K562 (cell line): ENCODE results near the gene FOXN3. TPM values are rescaled to one million over a fixed set of nuclear protein-coding genes. Genes with fewer than 3 reads are reported as not detected.

Experiments
- CAMTA2 ChIP-seq: fragments of 250-450 bp; sonication (Bioruptor Pico); conservative IDR thresholded peaks from 2 replicates; pipeline ENCODE4 v1.5.1; 2022
- EGR1 ChIP-seq: fragments of 450-650 bp; conservative IDR thresholded peaks from 2 replicates; pipeline ENCODE4 v1.6.1; 2017; ENCODE audit warnings: mild to moderate bottlenecking
- FOXK2 ChIP-seq, 2 experiments: fragments of 450-650 bp; IDR thresholded peaks in 1 of 2; conservative IDR thresholded peaks in 1 of 2; 2 replicates each; pipeline ENCODE4 v1.6.1; 2016; ENCODE audit warnings: low read depth in 2 of 2, mild to moderate bottlenecking in 1 of 2
- FOXM1 ChIP-seq, 2 experiments: fragments of 450-650 bp in 1 of 2; sonication (generic) in 1 of 2; formaldehyde crosslinking in 1 of 2; IDR thresholded peaks; 2 replicates each; pipeline versions ENCODE4 v1.6.1 to v1.9.0; 2017 to 2022; ENCODE audit warnings: low read depth in 2 of 2, mild to moderate bottlenecking in 2 of 2, missing genetic modification reagents in 1 of 2, moderate library complexity in 1 of 2
- FUS ChIP-seq: fragments of 200-400 bp; formaldehyde crosslinking; optimal IDR thresholded peaks from 2 replicates; pipeline ENCODE3; 2017; ENCODE audit warnings: low read depth, low read length
- GABPA ChIP-seq: fragments of 200-800 bp; sonication (Bioruptor generic); conservative IDR thresholded peaks from 2 replicates; pipeline ENCODE4 v1.6.1; 2016; ENCODE audit warnings: low read depth, missing genetic modification characterization, missing compliant biosample characterization
- GATAD2B ChIP-seq: fragments of 450-650 bp; IDR thresholded peaks from 2 replicates; pipeline ENCODE4 v1.6.1; 2017; ENCODE audit warnings: mild to moderate bottlenecking, borderline replicate concordance
- GTF2A2 ChIP-seq: IDR thresholded peaks from 2 replicates; pipeline ENCODE4 v1.6.1; 2016; ENCODE audit warnings: mild to moderate bottlenecking, missing genetic modification characterization, missing compliant biosample characterization
- HDAC6 ChIP-seq: IDR thresholded peaks from 2 replicates; pipeline ENCODE4 v1.6.1; 2012; ENCODE audit warnings: low read depth, mild to moderate bottlenecking, control low read depth, inconsistent platforms, low read length, moderate library complexity
- KHSRP ChIP-seq: fragments of 450-650 bp; IDR thresholded peaks from 2 replicates; pipeline ENCODE4 v1.6.1; 2017
- MCM7 ChIP-seq, 2 experiments: fragments of 450-650 bp; IDR thresholded peaks; 2 replicates each; pipeline ENCODE4 v1.6.1; 2016 to 2018
- POLR2A ChIP-seq: fragments of 450-650 bp; conservative IDR thresholded peaks from 2 replicates; pipeline ENCODE4 v1.6.1; 2016
- SMAD1 ChIP-seq: fragments of 150-350 bp; IDR thresholded peaks from 2 replicates; pipeline ENCODE4 v1.6.1; 2014; ENCODE audit warnings: low read length, low read depth; ENCODE audit not compliant: partially characterized antibody
- SMARCC2 ChIP-seq: fragments of 450-650 bp; IDR thresholded peaks from 2 replicates; pipeline ENCODE4 v1.6.1; 2017; ENCODE audit warnings: antibody characterized with exemption, moderate library complexity, mild to moderate bottlenecking, low read depth
- SMARCE1 ChIP-seq: fragments of 450-650 bp; IDR thresholded peaks from 2 replicates; pipeline ENCODE4 v1.7.1; 2016; ENCODE audit warnings: mild to moderate bottlenecking
- TAF9B ChIP-seq: fragments of 450-650 bp; IDR thresholded peaks from 2 replicates; pipeline ENCODE4 v1.6.1; 2018; ENCODE audit warnings: mild to moderate bottlenecking; ENCODE audit not compliant: partially characterized antibody
- TCF3 ChIP-seq: sonication (generic); formaldehyde crosslinking; IDR thresholded peaks from 2 replicates; pipeline ENCODE4 v1.4.0; 2020; ENCODE audit warnings: mild to moderate bottlenecking, missing genetic modification reagents
- ZNF263 ChIP-seq: sonication (generic); formaldehyde crosslinking; IDR thresholded peaks from 2 replicates; pipeline ENCODE4 v1.8.0; 2022; ENCODE audit warnings: mild to moderate bottlenecking, missing genetic modification reagents, borderline replicate concordance
- ZNF766 ChIP-seq: fragments of 200-800 bp; sonication (Bioruptor generic); conservative IDR thresholded peaks from 2 replicates; pipeline ENCODE4 v1.6.1; 2016; ENCODE audit warnings: missing genetic modification characterization, missing compliant biosample characterization
- ZNF780A ChIP-seq: fragments of 250-450 bp; sonication (Bioruptor Pico); IDR thresholded peaks from 2 replicates; pipeline ENCODE4 v1.5.0; 2021; ENCODE audit warnings: mild to moderate bottlenecking
- polyA plus RNA-seq, 8 experiments: library from polyadenylated mRNA; depleted of rRNA in 4 of 8; stranded (reverse) in 5 of 8; unstranded in 3 of 8; fragments of >200 nt; fragmentation: Nextera tagmentation in 2 of 8; fragmentation: Illumina TruSeq in 1 of 8; extraction: Ambion mirVana in 2 of 8; extraction: Trizol in 1 of 8; gene quantifications; 2 replicates each; pipeline versions ENCODE4 v1.2.1 to v1.2.3, GENCODE V29; 2011 to 2014; ENCODE audit warnings: inconsistent platforms in 1 of 8, missing spikeins in 1 of 8
- total RNA-seq, 7 experiments: library from RNA; depleted of rRNA in 6 of 7; stranded (reverse); fragments of >200 nt in 6 of 7; fragmentation: Illumina TruSeq in 2 of 7; extraction: Trizol in 2 of 7; gene quantifications; 2 replicates each; pipeline versions ENCODE4 v1.2.1 to v1.2.3, GENCODE V29; 2011 to 2021; ENCODE audit warnings: low replicate concordance in 1 of 7
- TF ChIP-seq, protein P1 (sequence below), 2 experiments: IDR thresholded peaks in 1 of 2; conservative IDR thresholded peaks in 1 of 2; 2 replicates each; pipeline ENCODE4 v1.6.1; 2016; ENCODE audit warnings: low read depth in 2 of 2, mild to moderate bottlenecking in 1 of 2, missing compliant biosample characterization in 1 of 2, missing genetic modification characterization in 1 of 2, moderate library complexity in 1 of 2
- TF ChIP-seq, protein P2 (sequence below): fragments of 450-650 bp; IDR thresholded peaks from 2 replicates; pipeline ENCODE4 v1.6.1; 2016
- TF ChIP-seq, protein P3 (sequence below), 2 experiments: fragments of 450-650 bp; conservative IDR thresholded peaks; 2 replicates each; pipeline ENCODE4 v1.6.1; 2017; ENCODE audit warnings: mild to moderate bottlenecking in 2 of 2, moderate library complexity in 2 of 2

FOXN3 gene
- total and polyA plus RNA-seq, 9 of the 15 experiments (the other 6 are each of a cell fraction or from before 2014, with no cell fraction given) = 0.07 to 1.3 (median 0.40) TPM

DNA sequence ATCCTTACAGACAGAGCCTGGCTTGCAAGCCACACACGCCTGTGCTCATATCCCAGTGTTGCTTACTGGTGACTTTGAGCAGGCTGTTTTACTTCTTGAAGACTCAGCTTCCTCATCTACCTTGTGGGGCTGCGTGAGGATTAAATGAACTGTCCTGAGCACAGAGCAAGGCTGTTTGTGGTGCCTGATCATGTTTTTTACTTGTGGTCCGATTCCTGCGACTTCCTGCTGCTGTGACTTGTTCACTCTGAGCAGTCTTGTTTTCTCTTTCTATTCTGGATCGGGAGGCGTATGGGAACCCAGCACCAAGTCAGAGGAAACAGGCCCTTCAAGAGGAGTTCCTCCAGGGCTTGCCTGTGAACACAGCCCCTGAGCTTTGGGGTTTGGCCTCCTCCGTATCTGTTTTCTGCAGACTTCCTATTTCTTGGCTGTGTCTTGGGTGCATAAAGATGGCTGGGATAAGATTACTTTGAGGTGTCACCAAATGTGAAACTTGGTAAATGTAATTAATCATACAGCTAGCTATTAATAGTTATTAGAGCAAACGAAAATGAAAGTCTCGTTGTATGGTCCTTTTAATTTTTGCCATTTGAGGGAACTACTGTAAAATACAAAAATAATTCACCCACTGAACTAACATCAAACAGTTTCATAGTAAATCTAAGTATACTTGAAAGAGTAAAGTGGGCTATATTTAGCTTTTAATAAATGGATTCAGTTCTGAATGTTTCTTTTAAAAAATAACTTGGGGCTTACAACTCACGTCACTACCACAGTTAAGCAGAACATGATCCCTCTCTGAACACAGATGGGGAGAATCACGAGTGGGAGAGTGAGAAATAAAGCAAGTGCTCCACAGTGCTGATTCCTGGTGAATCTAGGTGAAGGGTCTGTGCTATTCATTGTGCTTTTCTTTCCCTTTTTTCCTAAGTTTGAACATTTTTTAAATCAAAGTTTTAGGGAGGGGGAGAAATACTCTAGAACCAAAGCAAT, 251.5 kb downstream of the FOXN3 start (continued):
- TF ChIP-seq TCF3 (CRISPR knock-in tag) (peak; percentile 92), SMAD1 (no peak), MCM7 (IDR thresholded peaks at IDR 0.05) (no peak), GABPA (tag) (peak; percentile 55), GTF2A2 (tag) (peak; percentile 31; the same call in 1 of the 2 replicates), ZNF263 (CRISPR knock-in tag) (no peak), EGR1 (no peak), FUS (no peak), FOXK2 (conservative IDR thresholded peaks at IDR 0.05 in 1 of 2, IDR thresholded peaks at IDR 0.05 in 1 of 2; ENCODE audit: low read depth in 2 of 2) (peak; percentile 41 to 59; a peak in 1 of 4 replicates), KHSRP (no peak), FOXM1 (IDR thresholded peaks at IDR 0.05; ENCODE audit: low read depth) (peak; percentile 70; the same call in 1 of the 2 replicates), FOXM1 (CRISPR knock-in tag; IDR thresholded peaks at IDR 0.05; ENCODE audit: low read depth) (no peak), TAF9B (peak; percentile 19), GATAD2B (peak; percentile 68), SMARCE1 (peak; percentile 80), POLR2A (0 out of 2 replicates have a peak, but pooled peaks have one; percentile 44), ZNF780A (CRISPR knock-in tag) (no peak), CAMTA2 (no peak), ZNF766 (no peak), HDAC6 (no peak), SMARCC2 (peak; percentile 79)
- TF ChIP-seq, protein P1, sequence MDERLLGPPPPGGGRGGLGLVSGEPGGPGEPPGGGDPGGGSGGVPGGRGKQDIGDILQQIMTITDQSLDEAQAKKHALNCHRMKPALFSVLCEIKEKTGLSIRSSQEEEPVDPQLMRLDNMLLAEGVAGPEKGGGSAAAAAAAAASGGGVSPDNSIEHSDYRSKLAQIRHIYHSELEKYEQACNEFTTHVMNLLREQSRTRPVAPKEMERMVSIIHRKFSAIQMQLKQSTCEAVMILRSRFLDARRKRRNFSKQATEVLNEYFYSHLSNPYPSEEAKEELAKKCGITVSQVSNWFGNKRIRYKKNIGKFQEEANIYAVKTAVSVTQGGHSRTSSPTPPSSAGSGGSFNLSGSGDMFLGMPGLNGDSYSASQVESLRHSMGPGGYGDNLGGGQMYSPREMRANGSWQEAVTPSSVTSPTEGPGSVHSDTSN (CRISPR knock-in tag; IDR thresholded peaks at IDR 0.05; ENCODE audit: low read depth) = no peak
- TF ChIP-seq, protein P1 (tag; conservative IDR thresholded peaks at IDR 0.05; ENCODE audit: low read depth) = peak; percentile 94
- TF ChIP-seq, protein P2, sequence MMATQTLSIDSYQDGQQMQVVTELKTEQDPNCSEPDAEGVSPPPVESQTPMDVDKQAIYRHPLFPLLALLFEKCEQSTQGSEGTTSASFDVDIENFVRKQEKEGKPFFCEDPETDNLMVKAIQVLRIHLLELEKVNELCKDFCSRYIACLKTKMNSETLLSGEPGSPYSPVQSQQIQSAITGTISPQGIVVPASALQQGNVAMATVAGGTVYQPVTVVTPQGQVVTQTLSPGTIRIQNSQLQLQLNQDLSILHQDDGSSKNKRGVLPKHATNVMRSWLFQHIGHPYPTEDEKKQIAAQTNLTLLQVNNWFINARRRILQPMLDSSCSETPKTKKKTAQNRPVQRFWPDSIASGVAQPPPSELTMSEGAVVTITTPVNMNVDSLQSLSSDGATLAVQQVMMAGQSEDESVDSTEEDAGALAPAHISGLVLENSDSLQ = peak; percentile 86
- TF ChIP-seq, protein P3, sequence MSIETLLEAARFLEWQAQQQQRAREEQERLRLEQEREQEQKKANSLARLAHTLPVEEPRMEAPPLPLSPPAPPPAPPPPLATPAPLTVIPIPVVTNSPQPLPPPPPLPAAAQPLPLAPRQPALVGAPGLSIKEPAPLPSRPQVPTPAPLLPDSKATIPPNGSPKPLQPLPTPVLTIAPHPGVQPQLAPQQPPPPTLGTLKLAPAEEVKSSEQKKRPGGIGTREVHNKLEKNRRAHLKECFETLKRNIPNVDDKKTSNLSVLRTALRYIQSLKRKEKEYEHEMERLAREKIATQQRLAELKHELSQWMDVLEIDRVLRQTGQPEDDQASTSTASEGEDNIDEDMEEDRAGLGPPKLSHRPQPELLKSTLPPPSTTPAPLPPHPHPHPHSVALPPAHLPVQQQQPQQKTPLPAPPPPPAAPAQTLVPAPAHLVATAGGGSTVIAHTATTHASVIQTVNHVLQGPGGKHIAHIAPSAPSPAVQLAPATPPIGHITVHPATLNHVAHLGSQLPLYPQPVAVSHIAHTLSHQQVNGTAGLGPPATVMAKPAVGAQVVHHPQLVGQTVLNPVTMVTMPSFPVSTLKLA (conservative IDR thresholded peaks at IDR 0.05) = 0 out of 4 replicates have a peak, but pooled peaks of 1 of the 2 experiments have one; percentile 22
